ENCODE measurements around the gene CHST9.
"Not testable (repeated sequence)": the region's sequence is repeated elsewhere in the genome, so short reads cannot be mapped to it uniquely, and the experiment has no call there.

Gene CHST9, protein sequence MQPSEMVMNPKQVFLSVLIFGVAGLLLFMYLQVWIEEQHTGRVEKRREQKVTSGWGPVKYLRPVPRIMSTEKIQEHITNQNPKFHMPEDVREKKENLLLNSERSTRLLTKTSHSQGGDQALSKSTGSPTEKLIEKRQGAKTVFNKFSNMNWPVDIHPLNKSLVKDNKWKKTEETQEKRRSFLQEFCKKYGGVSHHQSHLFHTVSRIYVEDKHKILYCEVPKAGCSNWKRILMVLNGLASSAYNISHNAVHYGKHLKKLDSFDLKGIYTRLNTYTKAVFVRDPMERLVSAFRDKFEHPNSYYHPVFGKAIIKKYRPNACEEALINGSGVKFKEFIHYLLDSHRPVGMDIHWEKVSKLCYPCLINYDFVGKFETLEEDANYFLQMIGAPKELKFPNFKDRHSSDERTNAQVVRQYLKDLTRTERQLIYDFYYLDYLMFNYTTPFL

DNA sequence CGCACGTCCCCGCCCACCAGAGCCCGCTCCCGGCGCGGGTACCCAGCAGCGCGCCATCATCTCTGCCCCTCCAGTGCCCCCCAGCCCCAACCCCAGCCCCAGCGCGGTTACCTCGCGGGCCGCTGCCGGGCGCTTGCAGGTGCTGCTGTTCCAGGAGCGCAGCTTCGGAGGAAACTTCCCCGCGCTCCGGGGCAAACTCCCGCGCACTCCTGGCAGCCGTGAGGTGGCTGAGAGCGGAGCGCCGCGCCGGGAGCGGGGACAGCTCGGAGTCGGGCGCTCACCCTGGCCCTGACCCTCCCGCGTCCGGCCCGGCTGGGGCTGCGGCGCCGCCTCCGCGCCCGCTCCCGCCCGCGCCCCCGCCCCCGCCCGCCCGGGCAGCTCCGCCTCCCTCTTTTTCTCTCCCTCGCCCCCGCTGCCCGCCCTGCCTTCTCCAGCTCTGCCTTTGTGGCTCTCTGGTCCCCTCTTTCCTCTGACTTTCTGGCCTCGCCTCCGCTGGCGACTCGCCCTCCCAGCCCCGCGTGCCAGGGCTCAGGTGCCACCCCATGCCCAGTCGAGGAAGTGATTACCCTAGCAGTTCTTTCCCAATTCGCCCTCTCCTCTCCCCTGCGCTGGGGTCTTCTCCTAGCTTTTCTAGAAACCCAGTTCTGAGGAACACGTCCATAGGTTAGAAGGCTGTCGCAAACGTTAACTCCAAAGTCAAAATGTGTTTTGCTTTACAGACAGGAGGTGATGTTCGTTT lies at the start of gene CHST9:
TSS of gene CHST9 (minus strand) at position 284 of the 739 bp plus-strand sequence. CDS start 42,499 bp downstream, outside the sequence.
- no peak for DNase-seq (ENCODE audit: low spot score)

DNA sequence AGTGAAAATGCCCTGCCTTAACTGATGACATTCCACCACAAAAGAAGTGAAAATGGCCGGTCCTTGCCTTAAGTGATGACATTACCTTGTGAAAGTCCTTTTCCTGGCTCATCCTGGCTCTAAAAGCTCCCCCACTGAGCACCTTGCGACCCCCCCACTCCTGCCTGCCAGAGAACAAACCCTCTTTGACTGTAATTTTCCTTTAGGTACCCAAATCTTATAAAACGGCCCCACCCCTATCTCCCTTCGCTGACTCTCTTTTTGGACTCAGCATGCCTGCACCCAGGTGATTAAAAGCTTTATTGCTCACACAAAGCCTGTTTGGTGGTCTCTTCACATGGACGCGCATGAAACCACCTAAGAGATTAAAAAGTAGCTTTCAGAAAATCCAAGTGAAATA lies 47.2 kb upstream of the CHST9 start:
- DNase-seq (ENCODE audit: low spot score) = not testable (repeated sequence)

DNA sequence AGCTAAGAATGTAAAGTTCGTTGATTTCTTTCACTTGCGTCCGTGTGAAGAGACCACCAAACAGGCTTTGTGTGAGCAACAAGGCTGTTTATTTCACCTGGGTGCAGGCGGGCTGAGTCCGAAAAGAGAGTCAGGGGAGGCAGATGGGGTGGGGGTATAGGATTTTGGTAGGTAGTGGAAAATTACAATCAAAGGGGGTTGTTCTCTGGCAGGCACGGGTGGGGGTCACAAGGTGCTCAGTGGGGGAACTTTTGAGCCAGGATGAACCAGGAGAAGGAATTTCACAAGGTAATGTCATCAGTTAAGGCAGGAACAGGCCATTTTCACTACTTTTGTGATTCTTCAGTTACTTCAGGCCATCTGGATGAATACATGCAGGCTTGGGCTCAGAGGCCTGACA lies 46.6 kb upstream of the CHST9 start:
- not testable (repeated sequence) for DNase-seq (ENCODE audit: low spot score)

DNA sequence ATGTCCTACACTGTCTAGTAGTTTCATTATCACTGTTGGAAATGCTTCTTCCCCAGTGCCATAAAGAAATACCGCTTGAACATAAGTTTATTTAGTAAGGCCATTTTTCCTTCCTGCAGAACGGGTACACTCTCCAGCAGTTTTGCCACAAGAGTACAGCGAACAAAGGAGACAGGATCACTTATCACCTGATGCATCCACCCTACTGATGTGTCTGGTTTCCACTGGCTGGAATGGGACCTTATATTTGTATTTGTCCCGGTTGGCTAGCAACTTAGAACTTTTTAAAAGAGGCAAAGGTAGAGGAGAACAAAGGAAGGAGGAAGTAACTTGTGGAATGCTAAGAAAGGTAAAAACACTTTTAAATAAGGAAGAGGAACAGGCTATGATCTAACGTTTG lies 46.1 kb upstream of the CHST9 start:
- not testable (repeated sequence) for DNase-seq (ENCODE audit: low spot score)

DNA sequence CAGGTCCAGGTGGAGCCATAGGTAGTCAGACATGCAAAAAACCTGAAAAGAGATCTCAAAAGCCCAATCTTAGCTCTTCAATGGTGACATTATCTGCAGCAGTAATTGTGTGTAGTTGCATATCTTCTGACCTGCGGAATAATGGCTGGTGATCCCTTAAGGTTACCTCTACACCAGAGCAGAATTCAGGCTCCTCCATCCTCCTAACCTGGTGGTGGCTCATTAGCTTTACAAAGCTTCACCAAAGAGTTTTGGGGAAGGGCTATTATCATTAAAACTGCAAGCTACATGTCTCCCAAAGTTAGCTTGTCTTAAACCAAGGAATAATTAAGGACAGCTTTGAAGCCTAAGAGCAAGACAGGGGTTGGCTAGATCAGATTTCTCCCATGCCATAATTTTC lies 42.6 kb upstream of the CHST9 start:
- DNase-seq (ENCODE audit: low spot score) = no peak

DNA sequence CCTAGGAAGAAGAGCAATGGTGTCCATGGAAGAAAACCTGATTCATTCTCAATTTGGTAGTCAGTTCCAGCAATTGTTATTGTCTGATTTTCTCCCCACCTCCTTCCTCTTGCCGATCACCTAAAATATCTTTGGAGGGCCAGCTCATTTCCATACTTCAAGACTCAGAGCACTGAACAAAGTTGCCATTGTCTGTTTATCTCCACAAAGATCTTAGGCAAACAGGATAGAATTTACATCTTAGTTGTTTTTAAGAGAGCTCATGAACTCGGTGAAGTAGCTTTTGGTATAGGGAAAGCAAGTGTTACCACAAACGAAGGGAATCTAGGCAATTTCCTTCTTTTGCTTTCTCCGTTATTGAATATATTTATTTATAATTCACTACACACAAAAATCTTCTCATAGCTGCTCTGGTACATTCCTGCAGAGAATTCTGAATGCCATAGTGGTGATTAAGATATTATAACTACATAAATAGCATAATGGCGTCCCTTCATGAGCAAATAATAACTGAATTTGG lies 41.5 kb upstream of the CHST9 start:
- no peak for DNase-seq (ENCODE audit: low spot score)

DNA sequence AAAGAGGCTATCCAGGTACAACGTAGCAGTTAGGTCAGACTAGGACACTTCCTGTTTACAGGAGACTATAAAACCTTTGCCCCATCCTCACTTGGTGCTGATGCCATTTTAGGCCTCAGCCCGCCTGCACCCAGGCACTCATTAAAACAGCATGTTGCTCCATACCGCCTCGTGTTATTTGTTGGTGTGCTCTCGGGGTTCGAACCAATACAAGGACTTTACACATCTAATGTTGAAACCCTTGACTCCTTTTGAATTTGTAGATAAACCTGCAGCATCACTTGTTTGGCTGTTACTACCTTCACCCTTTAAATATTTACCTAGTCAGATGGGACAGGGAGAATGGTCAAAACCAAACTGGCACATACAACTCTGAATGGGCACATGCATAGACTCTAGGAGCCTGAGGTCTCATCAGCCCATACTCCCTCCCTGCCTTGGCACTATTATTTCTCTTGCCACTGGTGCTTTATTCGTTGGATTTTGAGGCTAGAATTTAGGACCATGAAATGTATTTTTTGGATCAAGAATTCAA lies 40.9 kb upstream of the CHST9 start:
- DNase-seq (ENCODE audit: low spot score) = no peak

DNA sequence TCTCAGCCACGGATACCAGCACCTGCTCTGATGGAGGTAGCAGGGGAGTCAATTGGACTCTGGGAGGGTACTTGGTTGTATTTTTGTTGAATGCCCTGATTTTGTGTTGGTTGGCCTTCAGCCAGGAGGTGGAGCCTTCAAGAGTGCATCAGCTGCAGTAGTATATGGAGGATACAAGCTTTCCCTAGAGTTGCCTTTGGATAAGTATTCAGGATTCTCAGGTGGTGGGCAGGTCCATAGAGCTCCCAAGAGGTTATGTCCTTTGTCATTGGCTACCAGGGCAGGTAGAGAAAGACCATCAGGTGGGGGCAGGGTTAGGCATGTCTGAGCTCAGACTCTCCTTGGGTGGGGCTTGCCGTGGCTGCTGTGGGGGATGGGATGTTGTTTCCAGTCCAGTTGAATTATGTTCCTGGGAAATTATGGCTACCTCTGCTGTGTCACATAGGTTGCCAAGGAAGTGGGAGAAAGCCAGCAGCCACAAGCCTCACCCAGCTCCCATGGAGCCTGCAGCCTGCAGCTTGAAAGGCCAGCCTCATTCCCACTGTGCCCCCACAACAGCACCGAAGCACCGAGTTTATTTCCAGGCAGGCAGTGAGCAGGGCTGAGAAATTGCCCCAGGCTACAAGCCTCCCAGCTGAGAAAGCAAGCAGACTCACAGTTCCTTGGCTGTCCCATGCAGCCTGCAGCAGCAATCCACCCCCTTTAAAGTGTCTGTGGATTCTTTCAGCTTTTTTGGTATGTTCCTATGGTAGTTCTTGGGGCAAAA lies 38.6 kb upstream of the CHST9 start:
- no peak for DNase-seq (ENCODE audit: low spot score)

DNA sequence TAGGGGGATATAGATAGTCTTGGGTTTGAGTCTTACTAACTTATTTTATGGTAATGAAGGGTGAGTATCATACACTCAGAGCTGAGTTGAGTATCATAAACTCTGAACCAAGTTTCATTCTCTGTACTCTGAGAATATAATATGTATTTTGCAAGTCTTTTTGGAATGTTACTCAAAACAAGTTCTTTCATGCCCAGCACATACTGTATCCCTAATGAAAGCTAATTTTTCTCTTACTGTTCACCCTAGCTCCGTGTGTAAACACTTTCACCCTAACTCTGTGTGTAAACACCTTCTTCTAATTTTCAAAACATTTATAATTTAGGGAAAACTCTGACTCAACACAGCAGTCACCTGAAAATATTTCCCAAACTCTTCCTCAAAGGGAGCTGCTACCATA lies 29.7 kb upstream of the CHST9 start:
- no peak for DNase-seq (ENCODE audit: low spot score)

DNA sequence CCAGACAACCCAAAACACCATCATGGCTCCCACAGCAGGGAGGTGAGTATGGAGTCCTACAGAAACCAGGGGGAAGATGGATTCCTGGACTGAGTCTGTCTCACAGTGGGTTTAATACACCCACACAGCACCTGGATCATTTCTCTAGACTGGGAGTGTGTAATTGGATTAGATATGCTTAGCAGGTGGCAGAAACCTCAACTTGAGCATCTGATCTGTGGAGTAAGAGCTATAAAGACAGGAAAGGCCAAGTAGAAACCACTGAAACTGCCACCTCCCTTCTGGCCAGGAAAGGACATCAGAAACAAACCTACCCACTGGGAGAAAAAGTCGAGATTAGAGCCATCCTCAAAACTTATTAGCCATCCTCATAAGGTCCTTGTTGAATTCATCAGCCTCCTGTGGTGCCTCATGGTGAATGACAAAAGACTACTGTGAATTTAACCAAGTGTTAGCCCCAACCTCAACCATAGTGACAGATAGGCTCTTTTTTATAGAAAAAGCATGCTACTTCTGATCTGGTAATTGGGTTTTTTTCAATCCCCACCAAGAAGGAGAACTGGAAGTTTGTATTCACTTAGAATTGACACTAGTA lies 28.1 kb upstream of the CHST9 start:
- DNase-seq (ENCODE audit: low spot score) = no peak

DNA sequence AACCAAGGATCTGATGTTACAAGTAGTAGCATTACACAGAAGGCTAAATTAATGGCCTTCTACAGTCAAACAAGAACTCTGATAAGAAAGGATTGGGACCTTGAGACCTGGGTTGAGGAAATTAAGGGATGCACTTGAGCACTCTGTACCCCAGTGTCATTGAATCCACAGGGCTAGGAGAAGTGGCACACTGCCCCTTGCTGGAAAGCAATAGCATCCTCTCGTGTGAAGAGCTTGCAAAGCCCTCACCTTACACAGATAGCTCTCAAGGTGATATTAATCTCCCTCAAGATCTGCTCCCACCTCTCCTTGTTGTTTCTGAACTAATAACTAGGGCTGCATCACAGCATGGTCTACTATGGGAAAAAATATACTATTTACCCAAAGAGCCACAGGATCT lies 26.5 kb upstream of the CHST9 start:
- DNase-seq (ENCODE audit: low spot score) = no peak

DNA sequence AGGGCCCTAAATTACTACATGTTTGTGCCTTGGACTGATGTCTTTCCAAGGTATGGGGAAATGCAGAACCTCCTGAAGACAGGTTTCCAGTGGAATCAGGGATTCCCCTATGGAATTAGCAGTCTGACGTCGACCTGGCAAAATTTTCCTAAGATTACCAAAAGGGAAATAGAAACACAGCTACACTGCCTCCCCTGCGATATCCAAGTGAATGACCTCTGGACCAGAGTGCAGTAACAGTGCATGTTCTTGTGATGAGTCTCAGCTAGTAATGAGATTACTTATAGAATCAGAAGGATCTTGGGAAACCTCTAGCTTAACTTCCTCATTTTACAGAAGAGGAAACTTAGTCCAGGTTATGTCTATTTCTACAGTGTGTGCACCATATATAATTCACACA lies 21.3 kb upstream of the CHST9 start:
- no peak for DNase-seq (ENCODE audit: low spot score)

DNA sequence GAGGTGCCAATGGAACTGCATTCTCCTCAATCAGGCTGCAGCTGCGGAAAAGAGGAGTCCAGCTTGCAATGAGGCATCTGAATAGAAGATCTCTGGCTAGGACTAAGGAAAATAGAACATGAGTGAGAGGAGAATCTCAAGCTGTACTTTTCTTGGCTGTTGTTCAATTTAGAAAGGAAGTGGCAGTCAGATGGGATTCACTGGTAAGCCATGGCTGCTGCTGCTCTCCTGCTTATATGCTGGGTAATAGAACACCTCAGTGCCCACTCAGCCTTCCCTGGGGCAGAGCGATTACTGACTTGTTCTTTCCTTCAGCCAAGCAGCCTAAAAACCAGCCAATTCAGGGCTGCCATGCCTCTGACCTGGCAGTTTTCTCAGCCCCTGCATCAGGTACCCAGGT lies 17.6 kb upstream of the CHST9 start:
- DNase-seq (ENCODE audit: low spot score) = no peak

DNA sequence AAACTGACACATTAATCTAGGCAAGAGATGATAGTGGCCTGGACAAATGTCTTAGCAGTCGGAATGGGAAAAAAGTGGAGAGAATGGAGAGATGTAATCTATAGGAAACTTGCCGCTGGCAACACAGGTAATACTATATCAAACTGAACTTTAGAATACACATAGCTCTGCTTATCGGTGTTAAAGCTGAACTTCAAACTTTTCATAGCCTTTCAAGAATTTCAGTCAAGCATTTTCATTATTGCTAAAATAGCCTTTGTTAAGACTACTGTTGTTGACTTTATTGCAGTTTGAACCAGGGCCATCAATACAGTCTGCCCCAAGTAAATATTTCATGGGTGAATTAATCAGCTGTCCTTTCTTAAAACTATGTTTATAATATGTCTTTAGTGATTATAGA lies 12.9 kb upstream of the CHST9 start:
- DNase-seq (ENCODE audit: low spot score) = no peak

DNA sequence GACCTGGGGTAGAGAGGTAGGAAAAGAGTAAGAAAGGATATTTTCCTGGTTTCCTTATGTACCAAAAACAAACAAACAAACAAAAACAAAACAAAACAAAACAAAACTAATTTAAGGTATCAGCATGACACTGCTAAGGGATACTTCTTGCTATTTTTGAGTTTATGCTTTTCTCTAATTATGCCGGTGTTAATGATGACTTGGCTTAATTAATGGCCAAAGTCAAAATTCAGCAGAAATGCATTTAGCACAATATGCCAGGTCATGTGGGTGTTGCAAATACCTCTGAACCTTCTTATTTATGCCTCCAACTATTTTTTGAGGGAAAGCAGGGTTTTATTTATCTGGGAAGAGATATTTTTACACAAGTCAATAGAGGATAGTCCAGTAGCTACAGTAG lies 3.2 kb upstream of the CHST9 start:
- no peak for DNase-seq (ENCODE audit: low spot score)

DNA sequence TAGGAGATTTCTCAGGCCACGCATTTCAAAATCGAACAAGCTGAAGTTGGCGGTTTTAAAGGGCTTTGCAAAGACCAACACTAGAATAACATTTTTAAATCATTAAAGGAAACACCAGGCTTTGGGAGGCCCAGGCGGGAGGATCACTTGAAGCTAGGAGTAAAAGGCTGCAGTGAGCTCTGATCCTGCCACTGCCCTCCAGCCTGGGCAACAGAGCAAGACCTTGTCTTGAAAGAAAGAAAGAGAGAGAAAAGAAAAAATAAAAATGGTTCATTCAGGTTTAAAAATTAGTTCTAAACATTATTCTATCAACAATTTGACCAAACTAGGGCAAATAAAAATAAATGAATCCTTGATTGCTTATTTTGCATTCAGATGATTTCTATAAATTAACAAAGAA lies 789 bp upstream of the CHST9 start:
- no peak for DNase-seq (ENCODE audit: low spot score)

DNA sequence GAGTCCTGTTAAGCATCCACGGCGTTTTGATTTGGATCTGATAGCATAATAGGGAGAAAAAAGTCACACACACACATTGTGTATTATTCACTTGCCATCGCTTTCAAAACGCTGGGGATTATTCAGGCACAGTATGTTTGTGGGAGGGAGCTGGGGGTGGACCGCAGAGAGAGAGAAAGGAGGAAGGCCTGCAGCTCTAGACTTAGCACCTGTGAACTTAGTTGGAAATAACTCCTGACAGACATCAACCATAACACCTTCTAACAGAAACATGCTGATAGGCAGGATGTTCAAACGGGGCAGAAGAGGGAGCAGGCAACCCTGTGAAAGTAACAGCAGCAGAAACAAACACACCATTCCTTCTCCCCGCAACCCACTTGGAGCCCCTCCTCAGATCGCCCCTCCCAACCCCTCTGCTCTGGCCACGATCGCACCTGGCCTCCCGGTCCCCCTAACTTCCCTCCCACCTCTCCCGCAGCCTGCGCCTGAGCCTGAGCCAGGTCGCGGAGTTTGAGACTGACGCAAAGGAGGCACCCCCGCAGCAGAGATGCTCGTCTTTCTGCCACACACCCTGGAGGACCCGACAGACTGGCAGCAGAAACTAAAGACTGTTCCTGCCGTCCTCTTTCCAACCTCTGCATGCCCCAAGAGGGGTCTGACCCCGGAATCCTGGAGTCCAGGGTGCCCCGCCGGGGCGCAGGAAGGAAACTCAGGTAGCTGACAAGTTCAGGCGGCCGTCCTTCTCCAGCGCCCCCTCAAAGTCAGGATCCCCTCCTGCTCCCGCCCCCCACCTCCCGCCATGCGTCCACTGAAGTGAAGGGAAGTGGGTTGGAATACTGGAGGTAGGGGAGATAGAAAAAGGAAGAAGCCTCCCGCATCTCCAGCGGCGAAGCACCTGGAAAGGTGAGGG lies 738 bp downstream of the CHST9 start:
- DNase-seq (ENCODE audit: low spot score) = no peak

DNA sequence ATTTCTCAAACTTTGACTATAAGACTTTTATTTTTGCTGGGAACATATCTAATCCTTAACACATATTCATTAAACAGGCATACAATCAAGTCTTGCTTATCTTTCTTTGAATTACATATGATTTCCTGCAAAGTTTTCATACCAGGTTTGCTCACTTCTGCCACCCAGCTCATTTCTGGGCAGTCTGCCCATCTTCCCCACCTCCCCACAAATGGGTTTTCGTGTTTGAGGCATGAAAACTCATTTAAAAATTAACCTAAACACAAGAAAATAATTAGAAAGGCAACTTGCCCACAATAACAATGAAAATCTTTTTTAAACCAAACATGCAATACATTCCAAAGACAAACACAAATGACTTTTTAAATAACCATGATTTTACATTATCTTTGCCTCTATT lies 3.4 kb downstream of the CHST9 start:
- no peak for DNase-seq (ENCODE audit: low spot score)

DNA sequence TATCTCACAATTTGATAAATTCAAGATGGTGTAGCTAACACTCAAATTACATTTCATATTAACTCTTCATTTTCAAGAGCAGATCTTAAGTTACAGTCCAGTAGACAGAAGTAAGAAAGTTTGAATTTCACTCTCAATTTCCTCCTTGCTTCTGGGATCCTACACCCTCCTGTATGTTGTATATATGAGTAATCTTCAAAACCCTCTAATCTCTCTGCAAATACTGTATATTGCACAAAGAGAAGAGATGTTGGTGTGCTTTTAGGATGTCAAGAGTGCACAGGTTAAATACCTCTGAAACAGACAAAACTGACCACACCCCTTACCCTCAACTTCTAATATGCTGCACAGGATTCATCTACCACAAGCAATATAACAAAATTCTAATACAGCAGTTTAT lies 6.7 kb downstream of the CHST9 start:
- no peak for DNase-seq (ENCODE audit: low spot score)

DNA sequence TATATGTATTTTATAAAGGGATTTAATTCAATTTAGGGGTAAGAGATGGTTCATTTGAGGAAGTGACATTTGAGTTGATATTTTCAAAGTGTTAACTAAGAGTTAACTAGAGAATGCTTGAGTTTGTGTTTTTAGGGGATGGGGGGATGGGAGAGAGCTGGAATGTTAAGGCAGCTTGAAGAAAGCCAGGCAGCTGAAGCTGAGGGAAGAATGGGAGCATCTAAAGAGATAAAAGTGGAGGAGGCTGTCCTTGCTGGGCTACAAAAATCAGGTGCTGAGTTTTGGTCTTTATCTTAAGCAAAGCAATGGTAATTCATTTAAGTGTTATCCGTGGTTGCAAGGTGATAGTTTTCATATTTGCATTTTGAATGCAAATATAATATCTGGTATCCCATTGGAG lies 9.2 kb downstream of the CHST9 start:
- DNase-seq (ENCODE audit: low spot score) = no peak

DNA sequence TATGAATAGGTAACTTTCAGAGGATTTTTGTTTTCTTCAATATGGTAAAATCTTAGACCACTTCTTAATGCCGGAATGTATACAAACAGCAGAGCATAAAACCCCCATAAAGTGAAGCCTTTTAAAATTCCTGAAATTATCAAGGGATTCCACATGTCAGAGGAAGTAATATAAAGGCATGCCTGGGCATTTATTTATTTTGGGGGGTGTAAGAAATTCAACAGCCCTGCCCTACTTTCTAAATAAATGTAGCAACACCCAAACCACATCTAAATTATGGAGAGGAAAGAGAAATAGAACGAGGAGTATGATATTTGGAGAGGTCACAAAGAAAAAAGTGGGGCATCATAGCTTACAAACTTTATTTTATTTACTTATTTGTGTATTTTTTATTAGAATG lies 9.9 kb downstream of the CHST9 start:
- DNase-seq (ENCODE audit: low spot score) = no peak

Measured in germinal center (tissue), 1 donor.